HCT116 (cell line): ENCODE measurements around the gene UROD.

Experiments
- EGR1 ChIP-seq: IDR thresholded peaks from 2 replicates; pipeline ENCODE4 v1.6.1; 2012; ENCODE audit warnings: low read depth
- ELF1 ChIP-seq: IDR thresholded peaks from 2 replicates; pipeline ENCODE4 v1.6.1; 2012; ENCODE audit warnings: low read depth, borderline replicate concordance
- EZH2 ChIP-seq: fragments of 200-600 bp; sonication (generic); IDR thresholded peaks from 2 replicates; pipeline ENCODE4 v1.6.1; 2017; ENCODE audit warnings: antibody characterized with exemption, mixed run types
- POLR2A ChIP-seq: IDR thresholded peaks from 2 replicates; pipeline ENCODE4 v1.7.0; 2011; ENCODE audit warnings: borderline replicate concordance; ENCODE audit not compliant: insufficient read depth, insufficient read length; ENCODE audit errors: extremely low read depth
- POLR2AphosphoS5 ChIP-seq: IDR thresholded peaks from 2 replicates; pipeline ENCODE4 v1.6.1; 2011; ENCODE audit warnings: mild to moderate bottlenecking, low read depth, low read length, moderate library complexity
- SP1 ChIP-seq: IDR thresholded peaks from 2 replicates; pipeline ENCODE4 v1.6.1; 2012; ENCODE audit warnings: low read depth
- TCF7L2 ChIP-seq: IDR thresholded peaks from 2 replicates; pipeline ENCODE4 v1.7.0; 2011; ENCODE audit warnings: borderline replicate concordance, inconsistent platforms; ENCODE audit not compliant: insufficient read depth, insufficient read length; ENCODE audit errors: extremely low read depth
- TF ChIP-seq, protein P1 (sequence below), 3 experiments: fragments of 200-600 bp in 1 of 3; sonication (generic) in 1 of 3; IDR thresholded peaks in 2 of 3; conservative IDR thresholded peaks in 1 of 3; 2 replicates each; pipeline ENCODE4 v1.5.1; 2012 to 2017; ENCODE audit warnings: low read depth in 2 of 3, low read length in 2 of 3, antibody characterized with exemption in 1 of 3, borderline replicate concordance in 1 of 3, control low read depth in 1 of 3, mild to moderate bottlenecking in 1 of 3, mixed read lengths in 1 of 3, mixed run types in 1 of 3, moderate library complexity in 1 of 3; ENCODE audit not compliant: insufficient read depth in 1 of 3
- TF ChIP-seq, protein P2 (sequence below): IDR thresholded peaks from 2 replicates; pipeline ENCODE4 v1.6.1; 2012
- TF ChIP-seq, protein P3 (sequence below): IDR thresholded peaks from 2 replicates; pipeline ENCODE4 v1.6.1; 2012; ENCODE audit warnings: low read depth

DNA sequence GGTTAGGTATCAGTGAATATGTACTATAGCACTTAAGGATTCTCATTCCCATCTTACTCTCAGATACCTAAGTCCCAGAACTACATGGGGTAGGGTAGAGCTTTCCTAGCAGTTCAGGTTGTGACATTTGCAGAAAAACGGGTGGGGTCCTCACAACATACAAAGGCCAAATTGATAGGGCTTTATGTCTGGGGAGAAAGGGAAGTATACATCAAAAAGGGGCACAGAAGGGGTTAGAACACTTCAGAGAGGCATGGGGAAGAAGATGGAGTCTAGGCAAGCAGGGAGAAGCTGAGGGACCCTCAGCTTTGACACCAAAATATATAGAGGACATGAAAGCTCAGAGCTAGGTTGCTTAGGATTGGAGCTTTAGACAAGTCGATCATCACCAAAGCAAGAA is 3.6 kb downstream of the UROD start:
- TF ChIP-seq, protein P1, sequence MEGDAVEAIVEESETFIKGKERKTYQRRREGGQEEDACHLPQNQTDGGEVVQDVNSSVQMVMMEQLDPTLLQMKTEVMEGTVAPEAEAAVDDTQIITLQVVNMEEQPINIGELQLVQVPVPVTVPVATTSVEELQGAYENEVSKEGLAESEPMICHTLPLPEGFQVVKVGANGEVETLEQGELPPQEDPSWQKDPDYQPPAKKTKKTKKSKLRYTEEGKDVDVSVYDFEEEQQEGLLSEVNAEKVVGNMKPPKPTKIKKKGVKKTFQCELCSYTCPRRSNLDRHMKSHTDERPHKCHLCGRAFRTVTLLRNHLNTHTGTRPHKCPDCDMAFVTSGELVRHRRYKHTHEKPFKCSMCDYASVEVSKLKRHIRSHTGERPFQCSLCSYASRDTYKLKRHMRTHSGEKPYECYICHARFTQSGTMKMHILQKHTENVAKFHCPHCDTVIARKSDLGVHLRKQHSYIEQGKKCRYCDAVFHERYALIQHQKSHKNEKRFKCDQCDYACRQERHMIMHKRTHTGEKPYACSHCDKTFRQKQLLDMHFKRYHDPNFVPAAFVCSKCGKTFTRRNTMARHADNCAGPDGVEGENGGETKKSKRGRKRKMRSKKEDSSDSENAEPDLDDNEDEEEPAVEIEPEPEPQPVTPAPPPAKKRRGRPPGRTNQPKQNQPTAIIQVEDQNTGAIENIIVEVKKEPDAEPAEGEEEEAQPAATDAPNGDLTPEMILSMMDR (IDR thresholded peaks at IDR 0.05 in 2 of 3, conservative IDR thresholded peaks at IDR 0.05 in 1 of 3; ENCODE audit: borderline replicate concordance in 1 of 3, insufficient read depth in 1 of 3, low read depth in 2 of 3, low read length in 2 of 3) = no peak
- TF ChIP-seq EZH2 (no peak), ELF1 (no peak), EGR1 (no peak), POLR2A (no peak), SP1 (no peak), TCF7L2 (no peak), POLR2AphosphoS5 (no peak)
- TF ChIP-seq, protein P2, sequence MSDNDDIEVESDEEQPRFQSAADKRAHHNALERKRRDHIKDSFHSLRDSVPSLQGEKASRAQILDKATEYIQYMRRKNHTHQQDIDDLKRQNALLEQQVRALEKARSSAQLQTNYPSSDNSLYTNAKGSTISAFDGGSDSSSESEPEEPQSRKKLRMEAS = no peak
- TF ChIP-seq, protein P3, sequence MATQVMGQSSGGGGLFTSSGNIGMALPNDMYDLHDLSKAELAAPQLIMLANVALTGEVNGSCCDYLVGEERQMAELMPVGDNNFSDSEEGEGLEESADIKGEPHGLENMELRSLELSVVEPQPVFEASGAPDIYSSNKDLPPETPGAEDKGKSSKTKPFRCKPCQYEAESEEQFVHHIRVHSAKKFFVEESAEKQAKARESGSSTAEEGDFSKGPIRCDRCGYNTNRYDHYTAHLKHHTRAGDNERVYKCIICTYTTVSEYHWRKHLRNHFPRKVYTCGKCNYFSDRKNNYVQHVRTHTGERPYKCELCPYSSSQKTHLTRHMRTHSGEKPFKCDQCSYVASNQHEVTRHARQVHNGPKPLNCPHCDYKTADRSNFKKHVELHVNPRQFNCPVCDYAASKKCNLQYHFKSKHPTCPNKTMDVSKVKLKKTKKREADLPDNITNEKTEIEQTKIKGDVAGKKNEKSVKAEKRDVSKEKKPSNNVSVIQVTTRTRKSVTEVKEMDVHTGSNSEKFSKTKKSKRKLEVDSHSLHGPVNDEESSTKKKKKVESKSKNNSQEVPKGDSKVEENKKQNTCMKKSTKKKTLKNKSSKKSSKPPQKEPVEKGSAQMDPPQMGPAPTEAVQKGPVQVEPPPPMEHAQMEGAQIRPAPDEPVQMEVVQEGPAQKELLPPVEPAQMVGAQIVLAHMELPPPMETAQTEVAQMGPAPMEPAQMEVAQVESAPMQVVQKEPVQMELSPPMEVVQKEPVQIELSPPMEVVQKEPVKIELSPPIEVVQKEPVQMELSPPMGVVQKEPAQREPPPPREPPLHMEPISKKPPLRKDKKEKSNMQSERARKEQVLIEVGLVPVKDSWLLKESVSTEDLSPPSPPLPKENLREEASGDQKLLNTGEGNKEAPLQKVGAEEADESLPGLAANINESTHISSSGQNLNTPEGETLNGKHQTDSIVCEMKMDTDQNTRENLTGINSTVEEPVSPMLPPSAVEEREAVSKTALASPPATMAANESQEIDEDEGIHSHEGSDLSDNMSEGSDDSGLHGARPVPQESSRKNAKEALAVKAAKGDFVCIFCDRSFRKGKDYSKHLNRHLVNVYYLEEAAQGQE = no peak
